Activated T-helper 1 cell treated with anti-CD3 and anti-CD28 coated beads, Interleukin-12 subunit alpha, Interleukin-12 subunit beta, Interleukin-2, Interleukin-4 antibody, amounts not matched to agents 30 ng/mL and 10 ng/mL and 1 ng/mL, durations not matched to agents 14 hours and 24 hours and 36 hours (primary cell): ENCODE data around the gene CCDC33. TPM values are rescaled to one million over a fixed set of nuclear protein-coding genes. Genes with fewer than 3 reads are reported as not detected.

Experiments
- DNase-seq: peaks from one replicate; pipeline ENCODE4 v3.0.0; 2021; ENCODE audit warnings: low spot score
- H3K27ac Mint-ChIP-seq: one replicate; pipeline ENCODE4 v1.8.0; 2021; ENCODE audit warnings: mild to moderate bottlenecking, mixed read lengths
- H3K27me3 Mint-ChIP-seq: one replicate; pipeline ENCODE4 v1.8.0; 2022; ENCODE audit warnings: mild to moderate bottlenecking, moderate library complexity, mixed read lengths; ENCODE audit not compliant: insufficient read depth
- H3K36me3 Mint-ChIP-seq: one replicate; pipeline ENCODE4 v1.8.0; 2021; ENCODE audit warnings: low read depth, mixed read lengths
- H3K4me1 Mint-ChIP-seq: one replicate; pipeline ENCODE4 v1.8.0; 2021; ENCODE audit warnings: low read depth, mixed read lengths
- H3K4me3 Mint-ChIP-seq: one replicate; pipeline ENCODE4 v1.8.0; 2021; ENCODE audit warnings: mild to moderate bottlenecking, moderate library complexity, mixed read lengths
- H3K9me3 Mint-ChIP-seq: one replicate; pipeline ENCODE4 v1.8.0; 2021; ENCODE audit warnings: mixed read lengths
- intact Hi-C: fragments of 100-400 bp; cut with micrococcal nuclease; formaldehyde crosslinking; loops from one replicate; pipeline ENCODE4 v1.15.1; 2024
- total RNA-seq: library from RNA; stranded (reverse); gene quantifications from 2 replicates; pipeline ENCODE4 v1.2.3, GENCODE V29; 2022

CCDC33 gene
- total RNA-seq, 1 donor from 2014 or later = not detected

DNA sequence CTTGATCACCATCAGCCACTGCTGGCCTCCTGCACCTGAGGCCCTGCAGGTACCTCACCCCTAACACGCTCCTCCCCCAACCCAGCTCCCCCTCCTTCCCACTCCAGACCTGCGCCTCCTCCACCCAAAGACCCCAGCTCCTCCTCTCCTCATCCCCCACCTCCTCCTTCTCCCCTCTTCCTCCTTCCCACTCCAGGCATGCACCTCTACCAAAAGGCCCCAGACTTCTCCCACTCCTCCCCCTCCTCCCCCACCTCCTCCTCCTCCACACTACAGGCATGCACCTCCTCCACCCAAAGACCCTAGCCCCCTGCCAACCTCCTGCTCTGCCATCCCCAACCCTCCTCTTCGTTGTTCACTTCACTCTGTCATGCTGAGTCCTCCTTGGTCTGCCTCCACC, 88.6 kb downstream of the CCDC33 start:
- intact Hi-C loops = loop anchor here (5.0 to 10.0 kb wide), 2 partner anchors 452 to 950 kb away; partner anchors contain the start of gene TBC1D21
- no peaks in the 10 kb centered on the region for H3K4me1 Mint-ChIP-seq
- H3K27ac Mint-ChIP-seq = no peak overlapping the region

DNA sequence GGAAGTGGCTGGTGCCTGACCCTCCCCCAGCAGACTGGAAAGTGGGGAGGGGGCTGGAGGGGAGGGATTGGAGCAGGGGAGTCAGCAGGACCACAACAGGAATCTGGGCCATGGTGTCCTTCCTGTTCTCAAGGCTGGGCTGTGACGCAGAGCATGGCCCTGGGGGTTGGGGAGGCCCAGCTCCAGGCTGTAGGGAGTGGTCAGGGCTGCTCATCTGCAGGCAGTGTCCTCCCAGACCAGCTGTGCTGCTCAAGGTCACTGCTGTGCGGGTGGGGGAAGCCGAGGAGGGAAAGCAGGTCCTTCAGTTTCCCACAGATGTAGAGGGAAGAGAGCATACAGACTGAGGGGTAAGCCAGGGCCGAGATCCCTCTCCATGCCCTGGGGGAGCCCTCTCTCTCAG, 90.6 kb downstream of the CCDC33 start:
- no peak for DNase-seq
- Mint-ChIP-seq H3K9me3 (no peaks in the 10 kb centered on the region), H3K27ac (no peak overlapping the region), H3K36me3 (no peaks in the 10 kb centered on the region), H3K4me1 (no peaks in the 10 kb centered on the region), H3K4me3 (no peak overlapping the region), H3K27me3 (peaks cover 2% of the 10 kb centered on the region)
- intact Hi-C loops = loop anchor here (10.0 kb wide), 1 partner anchor 948 kb away; no protein-coding TSS in a partner anchor

More for the DNA sequence above, 88.6 kb downstream of the CCDC33 start:
- Mint-ChIP-seq H3K9me3 (no peaks in the 10 kb centered on the region), H3K36me3 (no peaks in the 10 kb centered on the region), H3K27me3 (peaks cover 2% of the 10 kb centered on the region), H3K4me3 (no peak overlapping the region)
- no peak for DNase-seq

DNA sequence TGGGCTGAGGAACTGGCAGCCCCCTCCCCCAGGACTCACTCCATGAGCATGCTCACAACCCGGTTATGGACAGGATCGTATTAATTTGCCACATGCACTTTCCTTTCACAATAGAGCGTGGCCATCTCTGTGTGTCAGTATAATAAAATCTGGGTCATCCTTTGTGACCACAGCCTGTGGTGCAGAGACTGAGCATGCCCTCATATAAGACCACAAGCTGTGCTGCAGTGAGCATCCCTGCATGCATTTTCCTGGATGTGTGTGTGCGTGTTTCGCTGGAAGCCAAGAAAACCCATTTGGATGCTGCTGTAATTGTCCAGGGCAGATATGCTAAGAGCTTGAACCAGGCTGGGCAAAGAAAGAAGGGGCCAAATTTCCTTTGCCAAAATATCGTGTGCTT, 91.6 kb downstream of the CCDC33 start:
- no peaks in the 10 kb centered on the region for H3K36me3 Mint-ChIP-seq
- no peaks in the 10 kb centered on the region for H3K4me1 Mint-ChIP-seq
- DNase-seq = no peak
- H3K4me3 Mint-ChIP-seq = no peak overlapping the region
- no peaks in the 10 kb centered on the region for H3K9me3 Mint-ChIP-seq
- intact Hi-C loops = loop anchor here (10.0 kb wide), 1 partner anchor 947 kb away; no protein-coding TSS in a partner anchor
- H3K27ac Mint-ChIP-seq = peak overlapping the region; percentile 9
- peaks cover 2% of the 10 kb centered on the region for H3K27me3 Mint-ChIP-seq

DNA sequence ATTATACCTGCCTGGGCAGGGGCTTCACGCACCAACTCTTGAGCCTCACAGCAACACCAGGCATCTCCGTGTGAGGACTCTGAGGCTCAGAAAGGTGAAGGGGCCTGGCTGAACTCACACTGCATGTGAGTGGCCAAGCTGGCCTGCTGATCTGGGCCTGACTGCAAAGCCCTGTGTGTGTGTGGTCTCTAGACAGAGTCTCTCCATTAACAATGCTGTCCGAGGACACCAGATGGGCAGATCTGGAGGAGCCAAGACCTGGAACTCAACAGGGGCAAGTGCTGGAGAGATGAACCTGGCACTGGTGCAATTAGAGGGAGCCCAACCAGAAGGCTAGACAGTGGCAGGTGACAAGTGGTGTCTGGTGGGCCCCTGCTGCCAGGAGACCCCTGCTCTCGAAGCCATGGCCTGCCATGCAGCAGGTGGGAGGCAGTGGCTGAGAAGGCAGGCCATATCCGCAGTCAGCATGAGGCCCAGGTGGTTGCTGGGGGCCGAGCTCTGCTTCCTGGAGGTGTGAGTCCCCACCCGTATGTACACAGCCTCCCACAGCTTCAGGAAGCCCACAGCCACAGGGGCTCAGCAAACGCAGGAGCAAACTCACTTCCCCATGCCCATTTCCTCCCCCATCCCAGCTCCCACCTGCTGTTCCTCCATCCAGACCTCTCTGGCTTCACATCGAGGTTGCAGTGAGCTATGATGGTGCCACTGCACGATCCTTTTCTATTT, 92.4 kb downstream of the CCDC33 start:
- no peak for DNase-seq
- Mint-ChIP-seq H3K36me3 (no peaks in the 10 kb centered on the region), H3K27ac (no peak overlapping the region), H3K9me3 (no peaks in the 10 kb centered on the region), H3K4me3 (no peak overlapping the region), H3K27me3 (peaks cover 2% of the 10 kb centered on the region), H3K4me1 (no peaks in the 10 kb centered on the region)
- intact Hi-C loops = loop anchor here (10.0 kb wide), 1 partner anchor 946 kb away; no protein-coding TSS in a partner anchor

DNA sequence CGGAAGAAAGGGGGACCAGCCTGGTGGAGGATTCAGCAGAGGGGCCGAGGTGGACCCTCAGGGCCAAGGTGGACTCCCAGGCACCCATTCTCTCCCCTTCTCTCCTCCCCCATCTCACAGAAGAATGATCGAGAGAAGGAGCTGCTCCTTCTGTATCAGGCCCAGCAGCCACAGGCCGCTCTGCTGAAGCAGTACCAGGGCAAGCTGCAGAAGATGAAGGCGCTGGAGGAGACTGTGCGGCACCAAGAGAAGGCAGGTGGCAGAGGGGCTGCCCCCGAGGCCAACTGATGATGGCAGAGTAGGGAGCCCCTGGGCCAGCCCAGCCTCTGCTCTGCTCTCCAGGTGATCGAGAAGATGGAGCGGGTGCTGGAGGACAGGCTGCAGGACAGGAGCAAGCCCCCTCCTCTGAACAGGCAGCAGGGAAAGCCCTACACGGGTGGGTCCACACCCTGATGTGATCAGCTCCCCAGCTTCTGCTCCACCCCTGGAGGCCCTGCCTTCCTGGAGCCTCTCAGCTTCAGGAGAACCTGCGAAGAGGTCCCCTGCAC, 94.8 kb downstream of the CCDC33 start:
- H3K9me3 Mint-ChIP-seq = no peaks in the 10 kb centered on the region
- intact Hi-C loops = no loop called here
- DNase-seq = no peak
- no peaks in the 10 kb centered on the region for H3K27me3 Mint-ChIP-seq
- H3K4me1 Mint-ChIP-seq = no peaks in the 10 kb centered on the region
- no peak overlapping the region for H3K4me3 Mint-ChIP-seq
- no peaks in the 10 kb centered on the region for H3K36me3 Mint-ChIP-seq
- H3K27ac Mint-ChIP-seq = no peak overlapping the region

DNA sequence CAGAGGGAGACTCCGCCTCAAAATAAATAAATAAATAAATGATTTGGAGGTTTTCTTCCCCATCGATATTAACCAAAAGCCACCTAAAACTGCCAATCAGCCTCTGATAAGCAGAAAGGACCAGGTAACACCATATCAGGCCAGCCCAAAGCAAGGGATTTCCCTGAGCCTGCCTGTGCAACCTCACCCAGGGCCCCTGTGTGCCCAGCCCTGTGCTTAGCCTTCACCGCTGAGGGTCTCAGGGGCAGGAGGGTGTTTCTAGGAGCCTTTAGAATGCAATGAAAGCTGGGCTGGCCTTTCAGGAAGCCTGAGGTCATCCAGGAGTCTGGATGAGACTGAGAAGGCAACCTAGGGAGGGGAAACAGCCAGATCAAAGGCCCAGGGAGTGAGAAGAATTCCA, 95.9 kb downstream of the CCDC33 start:
- Mint-ChIP-seq H3K4me3 (no peak overlapping the region), H3K4me1 (no peaks in the 10 kb centered on the region), H3K27me3 (no peaks in the 10 kb centered on the region), H3K36me3 (no peaks in the 10 kb centered on the region), H3K27ac (no peak overlapping the region), H3K9me3 (no peaks in the 10 kb centered on the region)
- no peak for DNase-seq
- intact Hi-C loops = no loop called here

DNA sequence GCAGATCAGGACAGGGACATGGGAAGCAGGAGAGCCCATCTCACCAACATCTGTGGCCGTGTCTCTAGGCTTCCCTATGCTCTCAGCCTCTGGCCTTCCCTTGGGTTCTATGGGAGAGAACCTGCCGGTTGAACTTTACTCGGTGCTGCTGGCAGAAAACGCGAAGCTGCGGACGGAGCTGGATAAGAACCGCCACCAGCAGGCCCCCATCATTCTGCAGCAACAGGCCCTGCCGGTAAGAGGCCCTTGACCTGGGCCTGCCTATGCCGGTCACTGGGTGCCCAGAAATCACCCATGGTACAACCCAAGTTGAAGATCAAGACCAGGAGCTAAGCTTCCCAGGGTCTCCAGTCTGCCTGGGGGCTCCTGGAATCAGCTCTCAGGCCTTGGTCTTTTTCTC, 96.5 kb downstream of the CCDC33 start:
- Mint-ChIP-seq H3K36me3 (no peaks in the 10 kb centered on the region), H3K27ac (no peak overlapping the region), H3K9me3 (no peaks in the 10 kb centered on the region), H3K27me3 (no peaks in the 10 kb centered on the region), H3K4me3 (no peak overlapping the region), H3K4me1 (no peaks in the 10 kb centered on the region)
- no peak for DNase-seq
- intact Hi-C loops = no loop called here

DNA sequence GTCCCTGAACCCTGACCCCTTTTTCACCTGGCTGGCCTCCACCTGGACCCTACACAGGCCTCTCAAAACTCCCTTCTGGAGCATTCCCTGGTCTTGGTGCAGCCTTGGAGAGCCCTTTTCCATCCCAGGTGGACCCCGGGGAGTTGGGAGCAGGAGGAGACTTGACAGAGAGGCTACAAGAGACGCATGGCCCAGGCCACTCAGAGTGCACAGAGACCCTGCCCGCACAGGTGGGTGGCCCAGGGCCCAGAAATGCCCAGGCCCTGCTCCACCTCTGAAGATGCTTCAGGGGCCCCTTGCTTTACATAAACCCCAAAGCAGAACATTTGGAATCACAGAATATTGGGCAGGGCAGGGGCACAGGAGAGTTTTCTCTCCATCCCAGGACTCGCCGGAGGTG, 97.0 kb downstream of the CCDC33 start:
- Mint-ChIP-seq H3K27ac (no peak overlapping the region), H3K36me3 (no peaks in the 10 kb centered on the region), H3K9me3 (no peaks in the 10 kb centered on the region), H3K4me3 (no peak overlapping the region), H3K4me1 (no peaks in the 10 kb centered on the region), H3K27me3 (no peaks in the 10 kb centered on the region)
- DNase-seq = no peak
- intact Hi-C loops = no loop called here

DNA sequence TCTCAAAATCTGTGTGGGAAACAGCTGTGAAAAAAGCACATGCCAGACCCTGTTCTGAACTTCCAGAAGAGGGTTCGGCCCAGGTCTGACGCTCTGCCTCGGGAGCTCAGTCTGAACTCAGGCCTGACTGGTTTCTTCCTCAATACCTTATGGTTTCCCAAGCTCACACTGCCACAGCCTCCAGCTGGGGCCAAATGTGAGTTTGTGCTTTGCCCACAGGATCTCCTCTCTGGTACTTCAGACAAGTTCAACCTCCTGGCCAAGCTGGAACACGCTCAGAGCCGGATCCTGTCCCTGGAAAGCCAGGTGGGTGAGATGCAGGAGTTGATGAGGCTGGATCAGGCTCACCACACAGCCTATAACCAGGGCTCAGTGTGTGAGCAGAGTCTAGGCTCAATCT, 97.5 kb downstream of the CCDC33 start:
- no peaks in the 10 kb centered on the region for H3K9me3 Mint-ChIP-seq
- no peak overlapping the region for H3K27ac Mint-ChIP-seq
- H3K4me1 Mint-ChIP-seq = no peaks in the 10 kb centered on the region
- H3K27me3 Mint-ChIP-seq = no peaks in the 10 kb centered on the region
- intact Hi-C loops = no loop called here
- H3K4me3 Mint-ChIP-seq = no peak overlapping the region
- no peak for DNase-seq
- no peaks in the 10 kb centered on the region for H3K36me3 Mint-ChIP-seq

DNA sequence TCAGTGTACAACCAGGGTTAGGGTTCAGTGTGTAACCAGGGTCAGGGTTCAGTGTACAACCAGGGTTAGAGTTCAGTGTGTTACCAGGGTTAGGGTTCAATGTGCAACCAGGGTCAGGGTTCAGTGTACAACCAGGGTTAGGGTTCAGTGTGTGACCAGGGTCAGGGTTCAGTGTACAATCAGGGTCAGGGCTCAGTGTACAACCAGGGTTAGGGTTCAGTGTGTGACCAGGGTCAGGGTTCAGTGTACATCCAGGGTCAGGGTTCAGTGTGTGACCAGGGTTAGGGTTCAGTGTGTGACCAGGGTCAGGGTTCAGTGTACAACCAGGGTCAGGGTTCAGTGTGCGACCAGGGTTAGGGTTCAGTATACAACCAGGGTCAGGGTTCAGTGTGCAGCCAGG, 98.0 kb downstream of the CCDC33 start:
- no peaks in the 10 kb centered on the region for H3K36me3 Mint-ChIP-seq
- no peaks in the 10 kb centered on the region for H3K4me1 Mint-ChIP-seq
- H3K27me3 Mint-ChIP-seq = no peaks in the 10 kb centered on the region
- intact Hi-C loops = no loop called here
- H3K4me3 Mint-ChIP-seq = no peak overlapping the region
- H3K27ac Mint-ChIP-seq = no peak overlapping the region
- no peaks in the 10 kb centered on the region for H3K9me3 Mint-ChIP-seq
- no peak for DNase-seq

DNA sequence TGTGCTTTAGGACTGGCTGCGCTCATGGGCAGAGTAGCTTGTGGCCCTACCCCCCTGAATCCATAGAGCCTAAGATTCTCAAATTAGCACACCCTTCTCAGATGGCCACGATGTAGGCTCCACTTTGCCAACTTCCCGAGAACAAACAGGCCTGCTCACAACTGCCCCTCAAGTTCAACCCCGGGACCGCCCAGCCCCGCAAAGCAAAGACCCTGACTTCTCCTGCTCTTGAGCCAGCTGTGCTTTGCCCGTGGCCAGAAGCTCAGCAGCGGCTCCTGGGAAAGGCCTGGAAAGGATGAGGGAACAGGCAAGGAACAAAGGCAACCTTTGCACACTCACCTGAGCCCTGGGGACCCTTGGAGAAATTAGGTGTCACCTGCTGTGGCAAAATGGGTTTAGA, 99.3 kb downstream of the CCDC33 start:
- H3K36me3 Mint-ChIP-seq = no peaks in the 10 kb centered on the region
- H3K9me3 Mint-ChIP-seq = no peaks in the 10 kb centered on the region
- no peak overlapping the region for H3K27ac Mint-ChIP-seq
- intact Hi-C loops = no loop called here
- H3K27me3 Mint-ChIP-seq = no peaks in the 10 kb centered on the region
- H3K4me1 Mint-ChIP-seq = no peaks in the 10 kb centered on the region
- DNase-seq = no peak
- no peak overlapping the region for H3K4me3 Mint-ChIP-seq

DNA sequence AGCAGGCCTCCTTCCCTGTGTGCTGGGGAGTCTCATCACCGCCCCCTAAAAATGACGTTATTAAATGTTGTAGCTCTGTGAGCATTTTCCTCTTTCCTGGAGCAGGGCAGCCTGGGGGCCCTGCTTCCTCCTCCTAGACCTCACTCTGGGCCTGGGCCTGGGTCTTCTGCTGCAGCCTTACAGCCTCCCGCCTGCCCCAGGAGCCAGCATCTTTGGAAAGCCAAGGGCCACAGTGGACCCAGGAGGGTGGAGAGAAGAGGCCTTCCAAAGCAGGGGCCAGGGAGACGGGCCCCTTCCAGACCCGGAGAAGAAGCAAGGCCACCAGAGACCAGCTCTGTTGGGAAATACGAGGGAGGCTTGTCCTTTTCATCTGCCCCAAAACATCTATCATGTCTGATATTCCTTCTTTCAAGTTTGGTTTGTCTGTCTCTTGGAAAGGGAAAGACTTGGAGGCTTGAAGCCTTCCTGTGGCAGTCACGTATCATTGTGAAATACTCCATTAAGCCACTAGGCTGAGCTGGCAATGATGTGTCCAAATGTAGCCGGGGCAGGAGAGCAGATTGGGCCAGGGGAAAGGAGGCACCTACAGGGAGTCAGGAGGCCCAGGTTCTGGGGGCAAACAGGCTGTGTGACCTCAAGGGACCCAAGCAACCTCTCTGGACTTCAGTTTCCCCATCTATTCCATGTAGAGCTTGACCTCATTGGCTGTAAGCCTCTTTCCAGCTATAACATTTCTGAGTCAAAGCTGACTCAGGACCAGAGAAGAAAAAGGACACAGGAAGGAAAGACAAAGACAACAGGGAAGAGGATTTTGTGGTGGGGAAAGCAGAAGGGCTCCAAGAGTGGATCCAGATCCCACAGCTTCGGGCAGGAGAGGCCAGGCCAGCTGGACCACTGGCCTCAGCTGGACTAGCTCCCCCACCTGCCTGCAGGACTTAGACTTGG, 100.2 kb downstream of the CCDC33 start:
- H3K27me3 Mint-ChIP-seq = no peaks in the 10 kb centered on the region
- intact Hi-C loops = no loop called here
- H3K9me3 Mint-ChIP-seq = no peaks in the 10 kb centered on the region
- no peaks in the 10 kb centered on the region for H3K4me1 Mint-ChIP-seq
- no peak overlapping the region for H3K27ac Mint-ChIP-seq
- no peaks in the 10 kb centered on the region for H3K36me3 Mint-ChIP-seq
- no peak overlapping the region for H3K4me3 Mint-ChIP-seq
- no peak for DNase-seq

DNA sequence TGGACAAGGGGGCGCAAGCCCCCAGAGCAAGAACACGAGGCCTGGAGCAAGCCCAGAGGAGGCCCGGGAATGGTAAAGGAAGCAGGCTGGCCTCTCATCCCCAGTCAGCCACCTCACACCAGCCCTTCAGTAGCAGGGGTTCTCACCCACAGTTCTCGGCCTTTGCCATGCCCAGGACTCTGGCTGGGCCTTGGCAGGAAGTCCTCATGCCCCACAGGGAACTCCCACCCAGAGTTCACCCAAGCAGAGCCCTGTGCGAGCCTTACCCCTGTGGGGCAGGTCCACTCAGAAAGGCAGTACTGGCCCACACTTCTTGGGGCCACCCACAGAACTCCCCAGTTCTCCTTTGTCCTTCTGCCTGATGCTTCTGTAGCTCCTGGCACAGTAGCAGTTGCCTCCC, 101.0 kb downstream of the CCDC33 start:
- Mint-ChIP-seq H3K27ac (no peak overlapping the region), H3K4me3 (no peak overlapping the region), H3K36me3 (no peaks in the 10 kb centered on the region), H3K27me3 (no peaks in the 10 kb centered on the region), H3K4me1 (no peaks in the 10 kb centered on the region), H3K9me3 (no peaks in the 10 kb centered on the region)
- intact Hi-C loops = no loop called here
- DNase-seq = no peak
